Astrocyte (in vitro differentiated cells and primary cell): ENCODE data around the gene ABHD17A. TPM values are rescaled to one million over a fixed set of nuclear protein-coding genes. Genes with fewer than 3 reads are reported as not detected.

ENCODE experiments used
- DNase-seq: peaks from one replicate; pipeline ENCODE4 v3.0.0-alpha.2; 2010; ENCODE audit warnings: low read depth
- FAIRE-seq: peaks from 2 replicates; lab custom pipeline; 2011; peaks lifted over from hg19 to GRCh38; lab: Jason Lieb, UNC
- H2AFZ ChIP-seq: 2 replicates; pipeline ENCODE4 v1.6.0; 2012; ENCODE audit warnings: low read depth, low read length, inconsistent platforms
- H3K27ac ChIP-seq: 2 replicates; pipeline ENCODE4 v1.5.1; 2011; ENCODE audit warnings: low read depth, low read length, inconsistent platforms
- H3K27me3 ChIP-seq: 2 replicates; pipeline ENCODE4 v1.6.0; 2011; ENCODE audit warnings: low read length, inconsistent platforms; ENCODE audit not compliant: insufficient read depth
- H3K36me3 ChIP-seq: 2 replicates; pipeline ENCODE4 v1.5.1; 2011; ENCODE audit warnings: low read length, inconsistent platforms; ENCODE audit not compliant: insufficient read depth
- H3K4me1 ChIP-seq: 2 replicates; pipeline ENCODE4 v1.5.1; 2011; ENCODE audit warnings: low read length, inconsistent platforms; ENCODE audit not compliant: insufficient read depth
- H3K4me2 ChIP-seq: 2 replicates; pipeline ENCODE4 v1.6.0; 2012; ENCODE audit warnings: low read length, inconsistent platforms
- H3K4me3 ChIP-seq: 2 replicates; pipeline ENCODE4 v1.5.1; 2011; ENCODE audit warnings: low read depth, mild to moderate bottlenecking, low read length, inconsistent platforms; ENCODE audit not compliant: insufficient read depth
- H3K79me2 ChIP-seq: 2 replicates; pipeline ENCODE4 v1.6.0; 2012; ENCODE audit warnings: mild to moderate bottlenecking, low read length, inconsistent platforms; ENCODE audit not compliant: insufficient read depth
- H3K9ac ChIP-seq: 2 replicates; pipeline ENCODE4 v1.6.0; 2012; ENCODE audit warnings: mild to moderate bottlenecking, low read length, inconsistent platforms
- H3K9me3 ChIP-seq: 2 replicates; pipeline ENCODE4 v1.5.1; 2012; ENCODE audit warnings: low read depth, mild to moderate bottlenecking, low read length, inconsistent platforms; ENCODE audit not compliant: insufficient read depth
- H4K20me1 ChIP-seq: 2 replicates; pipeline ENCODE4 v1.6.0; 2012; ENCODE audit warnings: low read length, inconsistent platforms; ENCODE audit not compliant: insufficient read depth
- H3K27ac Mint-ChIP-seq: one replicate; pipeline ENCODE4 v1.8.0; 2021; ENCODE audit warnings: mild to moderate bottlenecking, mixed read lengths; ENCODE audit not compliant: unreplicated experiment
- H3K27me3 Mint-ChIP-seq: one replicate; pipeline ENCODE4 v1.8.0; 2021; ENCODE audit warnings: low read depth, mixed read lengths; ENCODE audit not compliant: unreplicated experiment
- H3K36me3 Mint-ChIP-seq: one replicate; pipeline ENCODE4 v1.8.0; 2021; ENCODE audit warnings: low read depth, mixed read lengths; ENCODE audit not compliant: unreplicated experiment
- H3K4me1 Mint-ChIP-seq: one replicate; pipeline ENCODE4 v1.8.0; 2021; ENCODE audit warnings: low read depth, mixed read lengths; ENCODE audit not compliant: unreplicated experiment
- H3K4me3 Mint-ChIP-seq: one replicate; pipeline ENCODE4 v1.8.0; 2021; ENCODE audit warnings: mild to moderate bottlenecking, moderate library complexity, mixed read lengths; ENCODE audit not compliant: unreplicated experiment
- H3K9me3 Mint-ChIP-seq: one replicate; pipeline ENCODE4 v1.8.0; 2021; ENCODE audit warnings: mild to moderate bottlenecking, mixed read lengths; ENCODE audit not compliant: unreplicated experiment
- CTCF ChIP-seq: IDR thresholded peaks from 2 replicates; pipeline ENCODE4 v1.5.1; 2011; ENCODE audit warnings: low read depth, mild to moderate bottlenecking, inconsistent platforms, low read length, moderate library complexity; ENCODE audit not compliant: insufficient read depth
- EZH2 ChIP-seq: IDR thresholded peaks from 2 replicates; pipeline ENCODE4 v1.6.1; 2012; ENCODE audit warnings: mild to moderate bottlenecking, low read length, inconsistent platforms; ENCODE audit not compliant: insufficient read depth
- total RNA-seq: library from RNA; stranded (reverse); gene quantifications from 2 replicates; pipeline ENCODE4 v1.2.1, GENCODE V29; 2021

ABHD17A gene
- total RNA-seq, 1 donor from 2014 or later, result 56.7 TPM

GRCh38 chr19:1851654-1852580 lies 33.4 kb downstream of the ABHD17A start:
- Mint-ChIP-seq H3K4me1 (peaks cover 16% of the 10 kb centered on the region), H3K4me3 (no peak overlapping the region), H3K27me3 (no peaks in the 10 kb centered on the region), H3K27ac (no peak overlapping the region), H3K36me3 (no peaks in the 10 kb centered on the region), H3K9me3 (no peaks in the 10 kb centered on the region)
- H3K79me2 ChIP-seq, result peaks cover 68% of the 10 kb centered on the region
- no peak overlapping the region for H3K27ac ChIP-seq
- peaks cover 25% of the 10 kb centered on the region for H3K4me1 ChIP-seq
- H3K9me3 ChIP-seq, result no peaks in the 10 kb centered on the region
- DNase-seq, result no peak
- no peak for FAIRE-seq
- H3K36me3 ChIP-seq, result no peaks in the 10 kb centered on the region
- no peak overlapping the region for H3K4me3 ChIP-seq
- peak overlapping the region; percentile 15 for H3K4me2 ChIP-seq
- H3K9ac ChIP-seq, result no peak overlapping the region
- TF ChIP-seq EZH2, result no peak
- no peak for TF ChIP-seq CTCF
- no peaks in the 10 kb centered on the region for H3K27me3 ChIP-seq
- H4K20me1 ChIP-seq, result peaks cover 76% of the 10 kb centered on the region
- H2AFZ ChIP-seq, result no peak overlapping the region

- Mint-ChIP-seq H3K27me3 (no peaks in the 10 kb centered on the region), H3K9me3 (no peaks in the 10 kb centered on the region), H3K4me3 (peak overlapping the region; percentile 54), H3K4me1 (peaks cover 22% of the 10 kb centered on the region), H3K27ac (peak overlapping the region; percentile 41), H3K36me3 (no peaks in the 10 kb centered on the region)
- TF ChIP-seq EZH2 (no peak), CTCF (no peak)
- FAIRE-seq (no peak), DNase-seq (no peak)
- Histone ChIP-seq H4K20me1 (peaks cover 78% of the 10 kb centered on the region), H3K79me2 (peaks cover 68% of the 10 kb centered on the region), H3K4me2 (no peak overlapping the region), H3K27me3 (no peaks in the 10 kb centered on the region), H3K4me3 (no peak overlapping the region), H3K9me3 (no peaks in the 10 kb centered on the region), H3K4me1 (peaks cover 25% of the 10 kb centered on the region), H3K9ac (no peak overlapping the region), H3K36me3 (no peaks in the 10 kb centered on the region), H3K27ac (no peak overlapping the region), H2AFZ (no peak overlapping the region)
Observed at GRCh38 chr19:1850809-1851653, 34.3 kb downstream of the ABHD17A start.
